ENCODE measurements around the gene FANCC. TPM values are rescaled to one million over a fixed set of nuclear protein-coding genes. Genes with fewer than 3 reads are reported as not detected.

Gene FANCC
- total and polyA plus RNA-seq, 2 experiments from 2014 or later: 5.0 to 5.3 TPM

DNA sequence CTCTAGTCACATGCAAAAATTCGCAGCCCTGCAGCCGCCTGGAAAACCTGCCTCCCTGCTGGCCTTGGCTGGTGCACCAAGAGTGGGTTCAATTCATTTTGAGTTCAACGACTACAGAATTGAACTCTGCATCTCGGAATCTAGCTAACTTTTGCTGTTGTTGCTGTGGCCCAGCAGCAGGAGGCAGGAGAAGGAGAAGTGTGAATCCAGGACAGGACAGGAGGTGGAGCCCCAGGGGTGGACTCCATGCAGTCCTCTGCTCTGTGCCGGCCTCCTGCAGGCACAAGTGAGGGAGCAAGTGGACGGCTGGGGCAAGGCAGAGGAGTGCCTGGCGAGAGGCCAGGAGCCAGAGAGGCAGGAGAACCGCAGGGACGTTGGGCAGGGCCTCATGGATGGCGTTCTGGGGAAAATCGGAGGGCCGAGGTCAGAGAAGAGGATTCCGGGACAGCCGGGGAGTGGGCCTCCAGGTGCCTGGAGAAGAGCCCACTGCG is 214.2 kb downstream of the FANCC start:
- Histone ChIP-seq H3K9me2 (ENCODE audit: insufficient read depth) (no peaks in the 10 kb centered on the region), H3K9me3 (ENCODE audit: low read depth) (no peaks in the 10 kb centered on the region), H4K20me1 (ENCODE audit: insufficient read depth) (no peaks in the 10 kb centered on the region), H3K27ac (no peak overlapping the region), H3K9ac (no peak overlapping the region), H3K4me3 (no peak overlapping the region), H3K4me1 (ENCODE audit: insufficient read depth) (peaks cover 15% of the 10 kb centered on the region), H2AFZ (no peak overlapping the region), H3K4me2 (ENCODE audit: unreplicated experiment) (no peak overlapping the region), H3K36me3 (ENCODE audit: low read depth) (no peaks in the 10 kb centered on the region; the same call in none of the 2 replicates), H3K79me2 (ENCODE audit: insufficient read depth) (no peaks in the 10 kb centered on the region), H3F3A (ENCODE audit: insufficient read depth) (peaks cover 18% of the 10 kb centered on the region), H3K27me3 (replicated peaks; ENCODE audit: insufficient read depth) (no peaks in the 10 kb centered on the region)
- 57 to 64% methylated on average over 12 to 15 of the region's 15 CpGs for WGBS, 2 experiments (ENCODE audit: low coverage in 1 of 2, low lambda C conversion rate in 2 of 2, missing lambda C conversion rate in 2 of 2)
- DNase-seq: peak; percentile 23
- TF ChIP-seq EZH2 (IDR thresholded peaks at IDR 0.05; ENCODE audit: insufficient read depth, poor library complexity, severe bottlenecking): no peak
- TF ChIP-seq EZH2phosphoT487 (IDR thresholded peaks at IDR 0.05; ENCODE audit: insufficient read depth, low read depth): no peak
- in situ Hi-C loops (cut with MboI): no loop called here

- DNase-seq: no peak
- TF ChIP-seq EZH2 (IDR thresholded peaks at IDR 0.05; ENCODE audit: insufficient read depth, poor library complexity, severe bottlenecking): no peak
- TF ChIP-seq EZH2phosphoT487 (IDR thresholded peaks at IDR 0.05; ENCODE audit: insufficient read depth, low read depth): no peak
- no peaks in the 10 kb centered on the region for H3K79me2 ChIP-seq (ENCODE audit: insufficient read depth)
- no peak overlapping the region for H3K9ac ChIP-seq
- no peaks in the 10 kb centered on the region; the same call in none of the 2 replicates for H3K36me3 ChIP-seq (ENCODE audit: low read depth)
- peaks cover 15% of the 10 kb centered on the region for H3F3A ChIP-seq (ENCODE audit: insufficient read depth)
- no peaks in the 10 kb centered on the region for H3K27me3 ChIP-seq (replicated peaks; ENCODE audit: insufficient read depth)
- H3K4me1 ChIP-seq (ENCODE audit: insufficient read depth): peaks cover 15% of the 10 kb centered on the region
- no peak overlapping the region for H3K27ac ChIP-seq
- H3K9me3 ChIP-seq (ENCODE audit: low read depth): no peaks in the 10 kb centered on the region
- no peak overlapping the region for H2AFZ ChIP-seq
- H3K4me2 ChIP-seq (ENCODE audit: unreplicated experiment): no peak overlapping the region
- H4K20me1 ChIP-seq (ENCODE audit: insufficient read depth): no peaks in the 10 kb centered on the region
- no peak overlapping the region for H3K4me3 ChIP-seq
- WGBS, 2 experiments (ENCODE audit: low coverage in 1 of 2, low lambda C conversion rate in 2 of 2, missing lambda C conversion rate in 2 of 2): 95 to 97% methylated on average over 18 of the region's 18 CpGs
- in situ Hi-C loops (cut with MboI): no loop called here
- H3K9me2 ChIP-seq (ENCODE audit: insufficient read depth): no peaks in the 10 kb centered on the region
Measured at GRCh38 chr9:95102572-95102971, 214.9 kb downstream of the FANCC start.

DNA sequence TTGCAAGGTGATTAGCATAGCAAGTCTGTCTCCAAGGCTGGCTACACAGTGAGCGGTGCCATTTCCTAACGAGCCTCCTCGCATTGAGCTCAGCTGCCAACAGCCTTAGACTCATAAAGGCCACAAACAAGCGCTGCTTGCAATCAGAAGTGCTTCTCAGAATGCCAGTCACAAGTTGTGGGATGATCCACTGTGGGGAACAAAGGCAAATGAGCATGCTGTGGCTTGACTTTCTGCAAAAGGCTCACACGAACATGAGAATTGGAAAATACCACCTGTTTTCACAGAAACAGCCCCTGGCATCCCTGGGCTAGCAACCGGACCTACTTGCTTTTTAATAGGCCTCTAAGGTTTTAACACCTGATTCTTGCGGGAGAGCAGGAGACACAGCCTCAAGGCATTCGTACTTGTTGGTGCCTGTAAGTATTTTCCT is 215.5 kb downstream of the FANCC start:
- Histone ChIP-seq H3F3A (ENCODE audit: insufficient read depth) (peaks cover 13% of the 10 kb centered on the region), H3K9me2 (ENCODE audit: insufficient read depth) (no peaks in the 10 kb centered on the region), H3K9me3 (ENCODE audit: low read depth) (no peaks in the 10 kb centered on the region), H3K4me1 (ENCODE audit: insufficient read depth) (peaks cover 15% of the 10 kb centered on the region), H3K4me2 (ENCODE audit: unreplicated experiment) (no peak overlapping the region), H3K27ac (no peak overlapping the region), H3K79me2 (ENCODE audit: insufficient read depth) (no peaks in the 10 kb centered on the region), H3K4me3 (no peak overlapping the region), H4K20me1 (ENCODE audit: insufficient read depth) (no peaks in the 10 kb centered on the region), H2AFZ (no peak overlapping the region), H3K36me3 (ENCODE audit: low read depth) (no peaks in the 10 kb centered on the region; the same call in none of the 2 replicates), H3K27me3 (replicated peaks; ENCODE audit: insufficient read depth) (no peaks in the 10 kb centered on the region), H3K9ac (no peak overlapping the region)
- TF ChIP-seq EZH2phosphoT487 (IDR thresholded peaks at IDR 0.05; ENCODE audit: insufficient read depth, low read depth) (no peak), EZH2 (IDR thresholded peaks at IDR 0.05; ENCODE audit: insufficient read depth, poor library complexity, severe bottlenecking) (no peak)
- DNase-seq: no peak
- WGBS, 2 experiments (ENCODE audit: low coverage in 1 of 2, low lambda C conversion rate in 2 of 2, missing lambda C conversion rate in 2 of 2): 98% methylated on average over 8 of the region's 8 CpGs
- in situ Hi-C loops (cut with MboI): no loop called here

GRCh38 chr9:95101326-95101725 is 216.2 kb downstream of the FANCC start:
- H3K9ac ChIP-seq: no peak overlapping the region
- no peak overlapping the region for H2AFZ ChIP-seq
- H3K4me1 ChIP-seq (ENCODE audit: insufficient read depth): peaks cover 15% of the 10 kb centered on the region
- no peaks in the 10 kb centered on the region for H3K9me2 ChIP-seq (ENCODE audit: insufficient read depth)
- no peak for DNase-seq
- H3K4me3 ChIP-seq: no peak overlapping the region
- H4K20me1 ChIP-seq (ENCODE audit: insufficient read depth): no peaks in the 10 kb centered on the region
- 98 to 100% methylated on average over 12 of the region's 12 CpGs for WGBS, 2 experiments (ENCODE audit: low coverage in 1 of 2, low lambda C conversion rate in 2 of 2, missing lambda C conversion rate in 2 of 2)
- H3F3A ChIP-seq (ENCODE audit: insufficient read depth): peaks cover 12% of the 10 kb centered on the region
- no peak overlapping the region for H3K27ac ChIP-seq
- no peaks in the 10 kb centered on the region for H3K79me2 ChIP-seq (ENCODE audit: insufficient read depth)
- TF ChIP-seq EZH2 (IDR thresholded peaks at IDR 0.05; ENCODE audit: insufficient read depth, poor library complexity, severe bottlenecking) (no peak), EZH2phosphoT487 (IDR thresholded peaks at IDR 0.05; ENCODE audit: insufficient read depth, low read depth) (no peak)
- in situ Hi-C loops (cut with MboI): no loop called here
- no peaks in the 10 kb centered on the region for H3K27me3 ChIP-seq (replicated peaks; ENCODE audit: insufficient read depth)
- H3K4me2 ChIP-seq (ENCODE audit: unreplicated experiment): no peak overlapping the region
- H3K9me3 ChIP-seq (ENCODE audit: low read depth): no peaks in the 10 kb centered on the region
- no peaks in the 10 kb centered on the region; the same call in none of the 2 replicates for H3K36me3 ChIP-seq (ENCODE audit: low read depth)
